SK-N-SH treated with all-trans-retinoic acid at 6 μM for 48 hours (cell line): ENCODE results near the gene LRP8.

Experiments
- TCF4 ChIP-seq: fragments of 250-450 bp; sonication (Bioruptor Pico); IDR thresholded peaks from 2 replicates; pipeline ENCODE4 v1.8.0; 2021; ENCODE audit warnings: mild to moderate bottlenecking, moderate library complexity, borderline replicate concordance
- ZNF8 ChIP-seq: fragments of 450-650 bp; formaldehyde crosslinking; IDR thresholded peaks from 2 replicates; pipeline ENCODE4 v1.5.0; 2020; ENCODE audit warnings: mild to moderate bottlenecking, moderate library complexity

DNA sequence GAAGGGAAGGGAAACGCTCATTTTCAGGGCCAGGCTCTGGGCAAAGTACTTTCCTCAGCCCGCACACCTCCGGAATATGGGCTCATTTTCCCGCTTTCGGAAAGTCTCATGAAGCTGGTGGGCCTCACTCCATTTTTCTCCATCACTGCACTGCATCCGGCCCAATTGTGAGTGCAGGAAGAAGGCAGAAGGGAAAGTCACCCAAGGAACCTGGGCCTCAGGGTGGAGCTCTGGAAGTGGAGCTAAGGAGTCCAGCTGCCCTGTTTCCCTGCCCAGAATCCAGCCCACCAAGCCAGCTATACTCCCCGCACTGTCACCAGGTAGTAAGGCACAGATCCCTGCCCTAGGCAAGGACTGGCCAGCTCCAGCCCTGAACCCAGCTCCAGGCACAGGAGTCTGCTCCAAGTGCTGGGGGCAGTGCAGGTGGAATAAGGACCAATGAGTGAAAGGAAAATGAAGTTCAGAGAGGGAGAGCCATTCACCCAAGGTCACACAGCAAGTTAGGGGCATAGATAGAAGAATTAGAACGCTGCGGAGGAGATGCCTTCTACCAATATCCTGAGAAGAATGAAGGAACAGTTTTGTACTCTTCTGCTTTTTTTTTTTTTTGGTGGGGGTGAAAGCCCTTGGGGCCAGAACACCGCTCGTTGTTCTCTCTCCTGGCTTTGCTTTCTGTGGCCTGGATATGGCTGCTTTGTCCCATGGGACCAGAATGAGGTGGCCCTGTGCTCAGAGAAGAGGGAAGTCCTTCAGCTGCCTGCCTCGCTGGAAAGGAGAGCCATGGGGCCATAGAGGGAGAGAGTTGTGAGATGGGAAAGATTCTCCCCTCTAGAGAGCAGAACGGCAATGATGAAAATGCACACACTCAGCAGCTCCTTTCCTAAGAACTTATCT, 10.0 kb downstream of the LRP8 start:
- TF ChIP-seq ZNF8 (CRISPR knock-in tag) (no peak), TCF4 (no peak)
